Calu3 (cell line): ENCODE data around the gene VIL1. TPM values are rescaled to one million over a fixed set of nuclear protein-coding genes. Genes with fewer than 3 reads are reported as not detected.

Experiments used
- BruUV-seq: library from RNA; stranded (reverse); fragments of 400-500 nt; replicated peaks from 2 replicates; lab custom pipeline; 2021; lab: Mats Ljungman, UMichigan
- CTCF ChIA-PET: fragments of 300-600 bp; sonication (Branson Sonifier 250); formaldehyde crosslinking; loops from one replicate; lab custom pipeline; 2022; ENCODE audit warnings: antibody characterized with exemption; lab: Charles Lee
- DNase-seq: peaks from one replicate; pipeline ENCODE4 v3.0.0; 2022
- H3K27ac Mint-ChIP-seq: one replicate; pipeline ENCODE4 v1.8.0; 2022; ENCODE audit warnings: mixed read lengths; ENCODE audit not compliant: unreplicated experiment
- H3K27me3 Mint-ChIP-seq: one replicate; pipeline ENCODE4 v1.8.0; 2022; ENCODE audit warnings: mixed read lengths; ENCODE audit not compliant: unreplicated experiment
- H3K36me3 Mint-ChIP-seq: one replicate; pipeline ENCODE4 v1.8.0; 2022; ENCODE audit warnings: mild to moderate bottlenecking, moderate library complexity, mixed read lengths; ENCODE audit not compliant: insufficient read depth, unreplicated experiment
- H3K4me1 Mint-ChIP-seq: one replicate; pipeline ENCODE4 v1.8.0; 2022; ENCODE audit warnings: mild to moderate bottlenecking, low read depth, mixed read lengths; ENCODE audit not compliant: unreplicated experiment
- H3K4me3 Mint-ChIP-seq: one replicate; pipeline ENCODE4 v1.8.0; 2022; ENCODE audit warnings: mild to moderate bottlenecking, low read depth, moderate library complexity, mixed read lengths; ENCODE audit not compliant: unreplicated experiment
- H3K9me3 Mint-ChIP-seq: one replicate; pipeline ENCODE4 v1.8.0; 2022; ENCODE audit warnings: low read depth, mixed read lengths; ENCODE audit not compliant: unreplicated experiment
- intact Hi-C: fragments of 100-400 bp; cut with micrococcal nuclease; formaldehyde crosslinking; loops from one replicate; pipeline ENCODE4 v1.10.0; 2022; ENCODE audit not compliant: unreplicated experiment
- total RNA-seq: library from RNA; stranded (reverse); gene quantifications from 2 replicates; pipeline ENCODE4 v1.2.3, GENCODE V29; 2022
- TF ChIP-seq, protein P1 (sequence below): fragments of 200-600 bp; IDR thresholded peaks from one replicate; pipeline ENCODE4 v1.8.0; 2022; ENCODE audit warnings: antibody characterized with exemption; ENCODE audit not compliant: unreplicated experiment

VIL1 gene
- total RNA-seq, 1 experiment from 2014 or later: 9.0 TPM

DNA sequence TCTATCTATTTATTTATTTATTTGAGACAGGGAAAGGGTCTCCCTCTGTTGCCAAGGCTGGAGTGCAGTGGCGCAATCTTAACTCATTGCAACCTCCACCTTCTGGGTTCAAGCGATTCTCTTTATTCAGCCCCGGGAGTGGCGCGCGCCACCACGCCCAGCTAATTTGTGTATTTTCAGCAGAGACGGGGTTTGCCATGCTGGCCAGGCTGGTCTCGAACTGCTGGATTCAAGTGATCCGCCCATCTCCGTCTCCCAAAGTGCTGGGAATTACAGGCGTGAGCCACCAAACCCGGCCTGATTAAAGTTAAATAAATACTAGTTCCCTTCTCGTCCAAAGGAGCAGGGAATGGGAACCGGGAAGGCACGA is 23.5 kb upstream of the VIL1 start:
- H3K4me3 Mint-ChIP-seq: peak overlapping the region; percentile 98
- BruUV-seq: no TSS peak
- no peaks in the 10 kb centered on the region for H3K27me3 Mint-ChIP-seq
- TF ChIP-seq, protein P1, sequence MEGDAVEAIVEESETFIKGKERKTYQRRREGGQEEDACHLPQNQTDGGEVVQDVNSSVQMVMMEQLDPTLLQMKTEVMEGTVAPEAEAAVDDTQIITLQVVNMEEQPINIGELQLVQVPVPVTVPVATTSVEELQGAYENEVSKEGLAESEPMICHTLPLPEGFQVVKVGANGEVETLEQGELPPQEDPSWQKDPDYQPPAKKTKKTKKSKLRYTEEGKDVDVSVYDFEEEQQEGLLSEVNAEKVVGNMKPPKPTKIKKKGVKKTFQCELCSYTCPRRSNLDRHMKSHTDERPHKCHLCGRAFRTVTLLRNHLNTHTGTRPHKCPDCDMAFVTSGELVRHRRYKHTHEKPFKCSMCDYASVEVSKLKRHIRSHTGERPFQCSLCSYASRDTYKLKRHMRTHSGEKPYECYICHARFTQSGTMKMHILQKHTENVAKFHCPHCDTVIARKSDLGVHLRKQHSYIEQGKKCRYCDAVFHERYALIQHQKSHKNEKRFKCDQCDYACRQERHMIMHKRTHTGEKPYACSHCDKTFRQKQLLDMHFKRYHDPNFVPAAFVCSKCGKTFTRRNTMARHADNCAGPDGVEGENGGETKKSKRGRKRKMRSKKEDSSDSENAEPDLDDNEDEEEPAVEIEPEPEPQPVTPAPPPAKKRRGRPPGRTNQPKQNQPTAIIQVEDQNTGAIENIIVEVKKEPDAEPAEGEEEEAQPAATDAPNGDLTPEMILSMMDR: no peak
- DNase-seq: no peak
- peaks cover 26% of the 10 kb centered on the region for H3K4me1 Mint-ChIP-seq
- peak overlapping the region; percentile 78 for H3K27ac Mint-ChIP-seq
- CTCF ChIA-PET: interaction anchor here (0.6 to 1.9 kb wide), 5 partner anchors 60 to 1231 kb away, joined by 3 to 12 read pairs (median 4); no protein-coding TSS in a partner anchor
- H3K9me3 Mint-ChIP-seq: no peaks in the 10 kb centered on the region
- peaks cover 54% of the 10 kb centered on the region for H3K36me3 Mint-ChIP-seq
- intact Hi-C loops: loop anchor here (5.0 to 10.0 kb wide), 2 partner anchors 123 to 211 kb away; partner anchors contain the start of genes AAMP and PNKD

DNA sequence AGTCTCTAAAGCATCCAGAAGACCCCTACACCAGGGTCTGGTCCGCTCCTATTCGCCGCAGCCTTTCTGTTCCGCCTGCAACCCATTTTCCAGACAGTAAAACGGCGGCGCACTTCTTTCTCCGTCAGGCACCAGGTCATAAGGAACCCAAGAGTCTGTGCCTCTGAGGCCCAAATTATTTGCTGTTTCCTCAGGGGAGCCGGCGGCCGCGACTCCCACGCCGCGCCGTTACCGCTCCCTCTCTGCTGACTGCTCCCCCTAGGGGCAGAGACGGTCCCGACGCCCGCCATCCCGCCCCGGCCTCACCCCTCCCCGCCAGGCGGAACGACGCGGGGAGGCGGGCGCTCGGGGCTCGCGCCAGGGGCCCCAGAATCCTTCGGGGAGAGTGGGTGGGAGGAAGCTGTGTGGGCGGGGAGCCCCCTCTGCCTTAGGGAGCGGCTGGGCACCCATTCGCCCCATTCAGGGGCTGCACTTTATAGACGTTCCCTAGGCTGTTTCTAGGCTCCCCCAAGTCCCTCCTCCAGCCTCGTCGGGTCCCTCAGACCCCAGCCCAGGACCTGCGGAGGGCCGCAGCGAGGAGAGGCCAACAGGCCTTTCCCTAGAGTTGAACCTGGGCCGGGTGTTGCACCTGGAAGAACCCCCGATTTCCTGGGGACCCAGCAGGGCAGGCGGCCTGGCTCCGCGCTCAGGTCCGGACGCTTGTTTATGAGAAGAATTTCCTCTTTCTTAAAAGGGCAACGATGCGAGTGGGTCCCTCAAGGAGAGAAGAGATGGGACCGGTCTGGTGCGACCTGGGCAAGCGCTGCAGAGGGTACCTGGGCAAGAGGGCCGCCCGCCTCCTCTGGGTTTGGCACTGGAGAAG is 22.9 kb upstream of the VIL1 start:
- Mint-ChIP-seq H3K36me3 (peaks cover 60% of the 10 kb centered on the region), H3K4me3 (peak overlapping the region; percentile 98), H3K9me3 (no peaks in the 10 kb centered on the region), H3K4me1 (peaks cover 26% of the 10 kb centered on the region), H3K27me3 (no peaks in the 10 kb centered on the region), H3K27ac (peak overlapping the region; percentile 78)
- peak; percentile 96 for DNase-seq
- CTCF ChIA-PET: interaction anchor here (0.6 to 1.9 kb wide), 13 partner anchors 9 to 126 kb away, joined by 3 to 12 read pairs (median 5); partner anchors contain the start of genes AAMP, CATIP and PNKD
- intact Hi-C loops: loop anchor here (2.0 to 10.0 kb wide), 3 partner anchors 95 to 211 kb away; partner anchors contain the start of genes AAMP and PNKD
- no TSS peak for BruUV-seq
- TF ChIP-seq, protein P1: peak; percentile 97

DNA sequence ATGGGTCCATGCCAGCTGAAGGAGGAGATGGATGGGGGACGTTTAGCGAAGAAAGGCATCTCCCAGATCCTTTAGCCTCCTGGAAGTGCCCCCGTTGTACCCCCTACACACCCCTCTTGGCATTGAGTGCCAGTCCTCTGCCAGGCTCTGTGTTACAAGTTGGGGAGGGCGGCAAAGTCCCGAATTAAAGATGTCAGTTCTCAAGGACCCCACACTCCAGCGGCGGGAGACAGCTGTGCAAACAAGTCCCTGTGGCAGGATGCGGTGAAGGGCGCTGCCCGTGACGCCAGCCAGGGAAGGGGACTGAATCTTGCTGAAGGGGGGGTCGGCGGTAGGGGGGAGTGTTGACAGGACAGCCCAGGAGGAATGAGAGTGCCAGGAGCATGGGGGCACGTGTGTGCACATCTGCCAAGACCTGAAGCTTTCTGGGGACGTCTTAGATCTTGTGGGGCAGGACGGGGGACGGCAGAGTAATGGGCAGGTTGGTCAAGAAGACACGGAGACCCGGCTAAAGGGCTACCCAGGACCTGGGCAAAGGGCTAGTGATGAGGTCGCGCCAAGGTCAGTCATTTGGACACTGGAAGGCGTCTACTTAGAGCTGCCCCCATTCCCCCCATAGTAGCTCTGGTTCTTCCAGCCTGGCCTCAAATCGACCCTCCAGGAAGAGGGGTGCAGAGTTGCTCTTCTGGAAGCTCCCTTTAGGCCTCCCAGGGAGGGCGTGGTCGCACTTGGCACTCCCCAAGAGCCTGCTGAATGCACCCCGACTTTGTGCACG is 22.0 kb upstream of the VIL1 start:
- no TSS peak for BruUV-seq
- no peaks in the 10 kb centered on the region for H3K9me3 Mint-ChIP-seq
- CTCF ChIA-PET: interaction anchor here (0.6 to 1.9 kb wide), 14 partner anchors 10 to 126 kb away, joined by 3 to 12 read pairs (median 4); partner anchors contain the start of genes AAMP, CATIP and PNKD
- H3K4me1 Mint-ChIP-seq: peaks cover 26% of the 10 kb centered on the region
- H3K36me3 Mint-ChIP-seq: peaks cover 62% of the 10 kb centered on the region
- no peaks in the 10 kb centered on the region for H3K27me3 Mint-ChIP-seq
- H3K4me3 Mint-ChIP-seq: peak overlapping the region; percentile 98
- H3K27ac Mint-ChIP-seq: peak overlapping the region; percentile 78
- intact Hi-C loops: loop anchor here (2.0 to 10.0 kb wide), 3 partner anchors 96 to 212 kb away; partner anchors contain the start of genes AAMP and PNKD
- TF ChIP-seq, protein P1: no peak
- DNase-seq: no peak

DNA sequence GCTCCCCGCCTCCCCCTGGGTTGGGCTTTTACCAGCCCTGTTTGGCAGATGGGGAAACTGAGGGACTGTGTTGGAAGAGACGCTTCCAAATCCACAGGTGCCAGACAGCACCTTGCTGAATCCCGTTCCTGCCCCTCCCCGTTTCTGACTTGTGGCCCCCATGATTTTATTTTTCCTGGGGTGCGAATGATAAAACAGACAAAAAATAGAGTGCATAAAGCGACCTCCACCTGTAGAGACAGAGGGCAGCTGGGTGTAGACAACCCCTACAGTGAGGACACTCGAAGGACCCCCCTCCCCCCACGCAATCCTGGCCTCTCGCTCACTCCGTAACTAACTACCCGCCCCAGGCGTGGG is 21.5 kb upstream of the VIL1 start:
- DNase-seq: no peak
- Mint-ChIP-seq H3K27me3 (no peaks in the 10 kb centered on the region), H3K4me1 (peaks cover 26% of the 10 kb centered on the region), H3K36me3 (peaks cover 66% of the 10 kb centered on the region), H3K9me3 (no peaks in the 10 kb centered on the region), H3K27ac (peak overlapping the region; percentile 78), H3K4me3 (peak overlapping the region; percentile 98)
- CTCF ChIA-PET: interaction anchor here (1.2 kb wide), 1 partner anchor 124 kb away, joined by 3 read pairs; no protein-coding TSS in a partner anchor
- TF ChIP-seq, protein P1: no peak
- intact Hi-C loops: loop anchor here (2.0 to 10.0 kb wide), 3 partner anchors 97 to 213 kb away; partner anchors contain the start of genes AAMP and PNKD
- BruUV-seq: no TSS peak
